Stimulated activated CD4-positive, alpha-beta T cell treated with anti-CD3 and anti-CD28 coated beads, Interleukin-15, amount 100 ng/mL, for 48 hours (primary cell): ENCODE measurements around the gene ST6GALNAC3.
"Not testable (repeated sequence)": the region's sequence is repeated elsewhere in the genome, so short reads cannot be mapped to it uniquely, and the experiment has no call there.

Experiments
- DNase-seq, 2 donors: peaks; one replicate each; pipeline ENCODE4 v3.0.0-alpha.2; 2020; ENCODE audit warnings: low read depth in 2 of 2

The ST6GALNAC3 gene

DNA sequence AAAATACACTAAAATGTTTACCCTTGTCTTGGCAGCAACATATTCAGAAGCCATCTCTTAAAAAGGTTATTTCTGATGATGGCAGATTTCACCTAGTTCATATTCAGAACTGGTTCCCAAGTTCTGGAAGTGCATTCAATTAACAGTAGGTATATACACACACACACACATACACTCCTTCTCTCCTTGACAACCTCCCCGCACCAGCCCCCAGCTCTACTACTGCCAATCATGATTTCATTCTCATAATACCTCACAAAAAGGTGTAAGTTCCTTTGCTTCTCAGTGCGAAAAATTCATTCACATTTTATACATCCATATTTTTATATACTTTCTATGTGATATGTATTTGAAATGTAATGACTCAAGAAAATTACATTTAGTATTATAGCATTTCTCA, 564.6 kb downstream of the ST6GALNAC3 start:
- no peak for DNase-seq

DNA sequence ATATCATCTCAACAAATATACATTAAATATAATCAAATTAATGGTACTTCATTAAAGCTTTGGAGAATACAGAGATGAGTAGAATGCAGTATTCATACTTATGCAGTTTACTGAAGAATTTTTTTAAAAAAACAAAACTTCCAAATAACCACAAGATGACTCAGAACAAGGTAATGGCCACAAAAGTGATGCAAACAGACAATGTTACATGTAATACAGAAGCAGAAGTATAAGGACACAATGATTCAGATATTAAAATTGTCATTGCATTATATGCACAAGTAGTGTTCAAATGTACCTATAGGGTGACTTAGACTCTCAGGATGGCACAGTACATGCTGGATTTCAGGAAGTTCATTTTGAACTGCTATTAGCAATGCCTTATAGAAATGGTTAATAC, 565.5 kb downstream of the ST6GALNAC3 start:
- no peak for DNase-seq

DNA sequence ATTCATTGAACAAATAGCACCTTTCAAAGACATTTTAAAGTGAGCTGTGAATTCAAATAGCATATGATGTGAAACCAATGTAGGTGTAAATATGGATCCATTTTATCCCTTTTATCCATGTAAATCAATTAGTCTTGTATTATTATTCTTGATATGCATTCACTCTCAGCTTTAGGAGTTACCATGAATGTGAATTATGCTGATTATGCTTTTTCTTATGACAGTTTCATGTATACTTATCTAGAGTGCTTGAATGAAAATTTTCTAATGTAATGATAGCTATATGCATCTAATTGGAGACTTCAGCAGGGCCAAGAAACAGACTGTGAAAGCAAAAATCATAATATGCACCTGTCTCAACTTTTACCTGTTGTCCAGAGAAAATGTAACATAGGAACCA, 566.2 kb downstream of the ST6GALNAC3 start:
- no peak for DNase-seq

DNA sequence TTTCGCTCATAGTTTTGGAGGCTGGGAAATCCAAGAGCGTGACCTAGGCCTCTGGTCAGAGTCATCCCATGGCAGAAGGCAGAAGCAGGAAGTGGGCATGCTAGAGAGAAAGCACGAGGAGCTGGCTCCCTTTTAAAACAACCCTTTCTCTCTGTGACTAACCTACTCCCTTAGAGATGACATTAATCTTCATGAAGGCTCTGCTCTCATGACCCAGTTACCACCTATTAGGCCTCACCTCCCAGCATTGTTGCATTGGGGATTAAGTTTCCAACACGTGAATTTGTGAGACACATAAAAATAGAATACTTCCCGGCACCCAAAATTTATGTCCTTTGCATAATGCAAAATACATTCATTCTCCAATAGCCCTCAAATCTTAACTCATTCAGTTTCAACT, 569.6 kb downstream of the ST6GALNAC3 start:
- DNase-seq: no peak

DNA sequence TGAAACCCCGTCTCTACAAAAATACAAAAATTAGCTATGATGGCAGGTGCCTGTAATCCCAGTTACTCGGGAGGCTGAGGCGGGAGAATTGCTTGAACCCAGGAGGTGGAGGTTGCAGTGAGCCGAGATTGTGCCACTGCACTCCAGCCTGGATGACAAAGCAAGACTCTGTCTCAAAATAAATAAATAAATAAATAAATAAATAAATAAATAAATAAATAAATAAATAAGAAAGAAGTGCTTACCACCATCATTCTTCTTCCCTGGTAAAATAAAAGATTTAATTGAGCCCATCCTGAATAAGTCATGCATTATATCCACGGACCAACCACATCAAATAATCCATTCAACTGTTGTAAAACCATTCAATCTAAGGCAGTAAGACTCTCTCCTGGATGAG, 578.3 kb downstream of the ST6GALNAC3 start:
- DNase-seq: not testable (repeated sequence)

DNA sequence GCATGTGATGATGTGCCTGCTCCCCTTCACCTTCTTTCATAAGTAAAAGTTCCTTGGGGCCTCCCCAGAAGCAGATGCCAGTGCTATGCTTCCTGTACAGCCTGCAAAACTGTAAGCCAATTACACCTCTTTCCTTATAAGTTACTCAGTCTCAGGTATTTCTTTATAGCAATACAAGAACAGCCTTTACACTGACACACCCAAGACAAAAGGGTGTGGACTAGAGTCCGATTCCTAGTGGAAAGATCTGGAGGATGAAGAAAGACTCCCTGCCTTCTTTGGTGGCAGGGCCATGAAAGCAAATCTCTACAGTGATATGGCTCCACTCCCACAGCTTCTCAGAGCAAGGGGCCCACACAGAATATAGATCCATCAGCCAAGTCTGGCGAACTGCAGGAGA, 583.1 kb downstream of the ST6GALNAC3 start:
- DNase-seq: no peak

DNA sequence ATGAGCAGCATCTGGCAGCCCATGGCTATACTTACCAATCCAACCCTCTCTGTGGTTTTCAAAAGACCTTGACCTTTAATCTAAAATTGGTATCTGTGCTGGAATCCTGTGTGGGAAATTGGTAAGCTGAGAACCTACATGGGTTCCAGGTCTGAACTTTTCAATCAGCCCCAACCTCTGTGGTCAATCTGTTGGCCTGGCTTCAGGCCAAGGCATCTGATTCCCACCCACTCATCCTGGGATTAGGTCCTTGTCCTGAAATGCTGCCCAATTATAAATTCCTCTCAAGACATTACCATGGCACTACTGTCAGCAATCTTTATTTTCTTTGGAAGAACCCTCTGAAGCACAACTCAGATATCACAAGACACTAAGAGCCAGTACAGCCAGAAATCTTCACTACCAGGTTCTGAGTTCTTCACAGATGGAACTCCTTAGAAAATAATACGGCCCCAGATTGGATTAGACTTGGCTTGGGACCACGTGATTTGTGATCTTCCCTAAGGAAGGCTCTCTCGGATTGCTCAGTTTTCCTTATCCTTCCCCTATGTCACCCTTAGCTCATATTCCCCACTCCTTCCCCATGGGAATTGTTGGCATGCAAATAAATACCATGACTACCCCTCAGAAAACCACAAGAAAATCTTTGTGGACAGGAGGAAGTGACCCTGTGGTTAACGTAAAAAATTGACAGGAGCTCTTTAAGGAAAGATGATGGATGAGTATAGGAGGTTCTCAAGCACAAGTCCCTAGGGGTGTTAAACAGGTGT, 584.8 kb downstream of the ST6GALNAC3 start:
- DNase-seq: no peak

DNA sequence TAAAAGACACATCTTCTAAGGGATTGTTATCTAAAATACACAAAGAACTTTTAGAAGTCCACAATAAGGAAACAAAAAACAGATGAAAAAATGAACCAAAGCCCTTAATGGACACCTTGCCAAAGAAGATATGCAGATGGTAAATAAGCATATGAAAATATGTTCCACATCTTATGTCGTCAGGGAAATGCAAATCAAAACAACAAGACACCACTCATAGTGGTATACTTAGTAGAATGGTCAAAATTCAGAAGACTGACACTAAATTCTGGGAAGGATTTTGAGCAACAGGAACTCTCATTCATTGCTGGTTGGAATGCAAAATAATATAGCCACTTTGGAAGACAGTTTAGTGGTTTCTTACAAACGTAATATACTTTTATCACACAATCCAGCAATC, 587.0 kb downstream of the ST6GALNAC3 start:
- no peak for DNase-seq

DNA sequence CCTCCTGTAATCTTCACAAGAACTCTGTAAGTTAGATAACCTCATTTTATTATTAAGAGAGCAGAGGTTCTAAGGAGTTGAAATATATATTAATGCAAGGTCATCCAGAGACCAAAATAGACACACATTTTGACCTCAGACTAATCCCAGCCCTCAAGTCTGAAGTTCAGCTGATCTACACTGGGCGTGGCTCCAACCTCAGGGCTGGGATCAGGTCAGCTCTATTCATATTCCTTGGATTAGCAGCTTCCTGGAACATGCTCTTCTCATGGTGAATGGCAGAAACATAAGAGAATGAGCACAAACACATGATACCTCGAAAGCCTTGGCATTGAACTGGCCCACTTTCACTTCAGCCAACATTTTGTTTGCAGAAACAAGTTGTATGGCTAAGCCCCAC, 592.0 kb downstream of the ST6GALNAC3 start:
- no peak for DNase-seq

DNA sequence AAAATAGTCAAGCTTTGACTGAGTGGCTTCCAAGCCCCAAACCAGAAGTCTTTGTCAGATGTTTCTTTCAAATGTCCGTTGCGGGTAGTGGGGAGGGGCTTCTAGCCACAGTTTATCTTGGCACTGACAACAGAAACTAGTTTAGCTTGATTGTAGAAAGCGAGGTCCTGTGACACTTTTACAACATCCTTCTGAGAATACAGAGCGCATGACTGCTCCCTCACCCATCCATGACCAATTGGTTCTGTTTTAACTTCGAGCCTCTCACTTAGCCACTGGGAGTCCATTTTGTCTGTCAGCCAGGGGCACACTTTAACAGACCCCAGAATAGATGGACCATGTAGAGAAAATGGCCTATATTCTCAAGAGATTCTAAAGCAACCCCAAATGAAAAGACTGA, 593.5 kb downstream of the ST6GALNAC3 start:
- DNase-seq: no peak

DNA sequence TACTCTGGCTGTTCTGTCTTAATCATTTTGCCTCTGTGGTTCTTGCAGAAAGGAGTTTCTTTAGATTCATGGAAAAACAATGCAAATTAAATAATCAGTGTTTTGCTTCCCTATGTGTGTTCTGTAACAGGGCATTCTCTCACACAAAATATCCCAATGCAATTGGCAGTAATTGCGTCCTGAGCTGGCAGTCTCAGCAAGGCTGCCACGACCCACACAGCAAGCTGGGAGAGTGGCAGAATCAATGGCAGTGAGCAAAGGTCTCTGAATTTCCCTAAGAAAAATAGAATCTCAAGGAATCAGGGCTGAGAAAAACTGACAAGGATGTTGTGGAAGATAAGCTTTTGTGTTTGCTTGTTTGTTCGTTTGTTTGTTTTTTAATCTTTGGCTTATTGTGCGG, 594.6 kb downstream of the ST6GALNAC3 start:
- DNase-seq: no peak

DNA sequence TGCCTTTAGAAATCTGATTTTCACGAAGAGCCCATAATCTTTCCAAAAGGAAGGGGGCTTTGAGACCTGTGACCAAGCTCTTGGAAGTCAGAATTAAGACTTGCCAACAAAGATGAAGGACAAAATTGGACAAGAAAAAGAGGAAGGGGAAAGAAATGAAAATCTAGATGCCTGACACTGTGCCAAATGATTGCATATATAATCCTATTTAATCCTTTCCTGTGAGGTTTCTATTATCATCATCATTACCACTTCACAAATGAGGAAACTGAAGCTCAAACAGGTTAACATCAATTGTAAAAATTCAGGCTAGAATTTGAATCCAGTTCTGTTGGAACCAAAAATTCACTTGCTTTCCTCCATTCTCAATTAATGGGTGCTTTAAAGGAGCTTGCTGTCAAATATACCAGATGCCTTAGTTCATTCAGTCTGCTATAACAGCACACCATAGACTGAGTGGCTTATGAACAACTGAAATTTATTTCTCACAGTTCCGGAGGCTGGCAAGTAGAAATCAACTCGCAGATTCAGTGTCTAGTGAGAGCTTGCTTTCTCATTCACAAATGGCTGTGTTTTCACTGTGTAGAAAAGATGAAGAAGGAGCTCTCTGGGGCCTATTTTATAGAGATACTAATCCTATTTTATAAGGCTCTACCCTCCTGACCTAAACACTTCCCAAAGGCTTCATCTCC, 595.2 kb downstream of the ST6GALNAC3 start:
- no peak for DNase-seq

DNA sequence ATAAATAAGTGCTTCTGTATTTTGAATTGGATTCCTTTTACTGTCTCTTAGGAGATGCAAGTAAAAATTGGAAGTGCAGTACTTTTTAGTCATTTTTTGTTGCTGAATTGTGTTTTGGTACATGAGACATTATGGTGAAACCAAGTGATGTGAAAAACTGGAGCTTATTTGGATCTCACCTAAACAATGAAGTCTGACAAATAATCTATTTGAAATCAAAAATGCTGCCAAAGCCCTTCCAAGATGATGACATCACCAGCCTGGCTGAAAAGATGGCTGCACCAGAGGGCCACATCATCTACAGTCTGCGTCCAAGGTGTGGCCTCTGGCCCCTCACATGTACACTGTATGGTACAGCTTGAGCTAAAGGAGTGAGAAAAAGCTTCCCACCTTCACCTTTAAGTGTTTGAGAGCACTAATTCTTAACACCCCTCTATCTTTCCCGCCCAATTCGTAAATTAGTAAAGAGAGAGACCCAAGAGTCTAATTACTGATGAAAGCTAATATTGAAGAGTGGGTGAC, 600.2 kb downstream of the ST6GALNAC3 start:
- no peak for DNase-seq

DNA sequence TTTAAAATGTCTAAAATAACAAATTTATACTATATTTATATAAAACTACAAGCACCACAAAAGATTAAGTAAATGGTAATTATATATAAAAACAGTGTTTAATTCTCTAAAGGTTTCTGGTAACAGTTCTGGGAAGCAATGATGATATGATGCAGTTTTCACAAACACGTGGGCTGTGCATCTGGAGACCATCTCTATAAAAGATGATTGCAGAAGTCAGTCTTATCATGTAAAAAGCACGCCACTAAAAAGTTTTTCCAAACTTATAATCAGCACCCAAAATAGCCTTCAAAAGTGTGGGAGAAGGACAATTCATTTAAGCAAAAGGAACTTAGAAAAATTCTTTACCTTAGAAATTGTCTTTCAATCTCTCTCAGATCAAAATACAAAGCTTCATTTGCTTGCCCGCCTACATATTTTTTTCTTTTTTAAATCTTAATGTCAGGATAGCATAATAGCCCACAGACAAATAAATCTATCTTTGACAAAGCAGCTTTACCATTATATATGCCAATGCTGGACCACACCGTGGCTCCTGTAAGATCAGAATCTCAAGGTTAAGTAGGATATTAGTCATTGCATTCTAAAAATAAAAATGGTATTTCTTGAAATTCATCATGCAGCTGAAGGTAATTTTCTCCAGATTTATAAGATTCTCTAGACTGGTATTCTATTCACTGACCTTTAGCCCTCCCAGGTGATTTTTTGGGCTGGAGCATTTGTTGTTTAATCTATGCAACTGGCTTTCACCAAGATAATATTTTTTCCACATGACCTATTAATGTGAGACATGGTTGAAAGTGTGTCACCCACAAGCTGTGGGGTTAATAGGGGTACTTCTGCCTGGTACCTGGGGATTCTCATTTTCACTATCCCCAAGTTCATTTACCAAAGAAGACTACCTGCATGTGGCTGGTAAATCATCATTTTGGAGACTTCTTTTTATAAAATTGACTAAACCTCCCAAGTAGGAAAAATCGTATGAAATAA, 603.2 kb downstream of the ST6GALNAC3 start:
- no peak for DNase-seq

DNA sequence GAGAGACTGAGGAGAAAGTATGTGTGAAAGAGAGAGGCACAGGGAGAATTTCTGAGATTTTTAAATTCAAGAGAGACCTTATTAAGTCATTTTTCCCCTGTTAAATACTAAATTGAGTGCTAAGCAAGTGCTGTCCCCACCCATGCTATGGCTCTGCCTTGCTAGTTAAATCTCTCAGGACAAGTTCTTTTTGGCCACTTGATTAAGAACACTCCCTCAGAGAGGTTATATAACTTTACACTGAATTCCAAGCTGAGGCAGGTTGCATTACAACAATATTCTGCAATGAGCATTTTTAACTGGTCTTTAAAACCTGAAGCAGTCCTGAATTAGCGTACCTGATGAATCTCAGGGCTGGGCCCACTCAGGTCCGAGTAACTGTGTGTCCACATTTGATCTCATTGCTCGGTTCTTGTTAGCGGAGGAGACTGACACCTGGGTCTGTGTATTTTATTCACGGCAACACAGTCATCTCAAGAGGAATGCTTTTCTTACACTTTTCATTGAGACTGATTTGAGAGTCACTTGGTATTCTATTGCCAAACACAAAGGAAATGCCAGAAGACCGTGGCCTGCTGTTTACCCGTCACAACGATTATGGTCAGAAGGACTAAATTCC, 605.1 kb downstream of the ST6GALNAC3 start:
- DNase-seq: no peak

DNA sequence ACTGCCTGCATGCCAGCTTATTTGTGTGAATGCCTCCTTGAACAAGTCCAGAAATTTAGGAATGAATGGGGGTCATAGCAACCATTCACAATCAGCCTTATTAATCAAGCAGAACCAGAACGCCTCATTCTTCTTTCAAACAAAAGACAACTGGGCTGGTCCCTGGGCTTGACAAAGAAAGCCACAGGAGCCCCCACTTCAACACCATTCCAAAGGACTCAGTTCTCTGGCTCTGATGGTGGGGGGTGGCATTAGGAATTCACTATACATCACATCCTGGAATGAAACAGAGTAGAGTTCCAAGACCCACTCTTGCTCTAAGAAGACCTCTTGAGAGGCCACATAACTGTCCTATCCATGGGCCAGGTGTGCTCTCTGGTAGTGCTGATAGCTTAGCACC, 606.1 kb downstream of the ST6GALNAC3 start:
- DNase-seq: no peak

DNA sequence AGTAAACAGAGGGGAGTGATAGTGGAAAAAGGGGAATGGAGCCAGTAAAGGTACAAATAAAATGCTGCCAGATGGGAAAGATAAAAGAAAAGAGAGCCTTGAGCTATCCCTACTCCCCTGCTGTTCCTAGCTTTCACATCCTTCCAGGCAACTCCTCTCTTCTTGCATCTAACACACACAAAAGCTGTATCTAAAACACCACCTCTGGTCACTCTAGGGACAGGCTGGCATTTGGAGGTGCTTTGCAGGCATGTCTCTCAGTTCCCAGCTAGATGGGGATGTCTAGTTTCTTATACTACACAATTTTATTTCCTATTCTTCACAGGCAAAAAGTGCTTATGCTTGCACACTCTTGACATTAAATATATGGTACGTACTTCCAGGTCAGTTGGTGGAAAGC, 607.6 kb downstream of the ST6GALNAC3 start:
- no peak for DNase-seq
